Endothelial cell of umbilical vein (primary cell): Measurements from ENCODE around the gene CLCN2. TPM values are rescaled to one million over a fixed set of nuclear protein-coding genes. Genes with fewer than 3 reads are reported as not detected.
A peak's percentile ranks its signal among the peaks of the same experiment; 100 is the strongest.

Experiments
- BruUV-seq: library from RNA; stranded (reverse); fragments of 400-500 nt; replicated peaks from 2 replicates; lab custom pipeline; 2021; lab: Mats Ljungman, UMichigan
- CTCF ChIA-PET: fragments of 300-600, 350-600 bp; sonication (Branson Sonifier 250); formaldehyde crosslinking; loops from one replicate; lab custom pipeline; 2021; ENCODE audit warnings: antibody characterized with exemption, inconsistent platforms; lab: Charles Lee
- POLR2A ChIA-PET: fragments of 300-600, 350-600 bp; sonication (Branson Sonifier 250); formaldehyde crosslinking; loops from one replicate; lab custom pipeline; 2021; ENCODE audit warnings: antibody characterized with exemption, inconsistent platforms; lab: Charles Lee
- DNase-seq: peaks from one replicate; pipeline ENCODE4 v3.0.0-alpha.2; 2011; ENCODE audit warnings: low read depth, low spot score
- FAIRE-seq: peaks from 2 replicates; lab custom pipeline; 2011; peaks lifted over from hg19 to GRCh38; lab: Jason Lieb, UNC
- H2AFZ ChIP-seq: 2 replicates; pipeline ENCODE4 v1.6.0; 2012; ENCODE audit warnings: low read depth, low read length, control low read depth, inconsistent platforms
- H3K27ac ChIP-seq: 2 replicates; pipeline ENCODE4 v1.5.1; 2011; ENCODE audit warnings: low read depth, mild to moderate bottlenecking, control low read depth, low read length, moderate library complexity; ENCODE audit not compliant: insufficient read depth
- H3K27me3 ChIP-seq, 2 experiments: 2 replicates each; pipeline versions ENCODE4 v1.6.0 to v1.6.1; 2011; ENCODE audit warnings: low read length in 2 of 2, mixed read lengths in 1 of 2; ENCODE audit not compliant: control insufficient read depth in 2 of 2, insufficient read depth in 2 of 2
- H3K36me3 ChIP-seq, 2 experiments: 2 replicates in 1 of 2; 3 replicates in 1 of 2; pipeline ENCODE4 v1.5.1; 2011; ENCODE audit warnings: low read length in 2 of 2, mild to moderate bottlenecking in 1 of 2, moderate library complexity in 1 of 2; ENCODE audit not compliant: control insufficient read depth in 2 of 2, insufficient read depth in 2 of 2; ENCODE audit errors: extremely low read depth in 1 of 2
- H3K4me1 ChIP-seq: 3 replicates; pipeline ENCODE4 v1.5.1; 2011; ENCODE audit warnings: mild to moderate bottlenecking, low read length; ENCODE audit not compliant: control insufficient read depth, insufficient read depth; ENCODE audit errors: extremely low read depth
- H3K4me2 ChIP-seq: 2 replicates; pipeline ENCODE4 v1.6.1; 2011; ENCODE audit warnings: low read length, control low read depth, mixed read lengths; ENCODE audit not compliant: insufficient read depth
- H3K4me3 ChIP-seq, 3 experiments: fragments of 200-600 bp in 1 of 3; sonication (generic), shearing (Covaris generic) in 1 of 3; replicated peaks in 1 of 3; 2 replicates each; pipeline ENCODE4 v1.5.1; 2011 to 2016; ENCODE audit warnings: control low read depth in 3 of 3, low read length in 3 of 3, mild to moderate bottlenecking in 2 of 3, inconsistent platforms in 1 of 3, low read depth in 1 of 3, moderate library complexity in 1 of 3; ENCODE audit not compliant: insufficient read depth in 1 of 3
- H3K79me2 ChIP-seq: 2 replicates; pipeline ENCODE4 v1.6.0; 2012; ENCODE audit warnings: low read length, inconsistent platforms; ENCODE audit not compliant: control insufficient read depth, insufficient read depth
- H3K9ac ChIP-seq: replicated peaks from 2 replicates; pipeline ENCODE3; 2011; ENCODE audit warnings: low read length, control low read depth; ENCODE audit not compliant: insufficient read depth; ENCODE audit errors: extremely low read depth
- H3K9me1 ChIP-seq: replicated peaks from 3 replicates; pipeline ENCODE4 v1.6.0; 2011; ENCODE audit warnings: mild to moderate bottlenecking, low read length; ENCODE audit not compliant: control insufficient read depth, insufficient read depth; ENCODE audit errors: extremely low read depth
- H3K9me3 ChIP-seq: replicated peaks from 2 replicates; pipeline ENCODE4 v1.5.1; 2012; ENCODE audit warnings: low read length, inconsistent platforms; ENCODE audit not compliant: control insufficient read depth, insufficient read depth
- H4K20me1 ChIP-seq: replicated peaks from 2 replicates; pipeline ENCODE3; 2011; ENCODE audit warnings: mild to moderate bottlenecking, low read length; ENCODE audit not compliant: control insufficient read depth, insufficient read depth; ENCODE audit errors: extremely low read depth
- EZH2 ChIP-seq: IDR thresholded peaks from 2 replicates; pipeline ENCODE4 v1.6.1; 2012; ENCODE audit warnings: borderline replicate concordance, low read depth, mild to moderate bottlenecking, moderate library complexity, low read length, inconsistent platforms; ENCODE audit not compliant: severe bottlenecking
- FOS ChIP-seq: IDR thresholded peaks from 2 replicates; pipeline ENCODE4 v1.6.1; 2011; ENCODE audit warnings: mild to moderate bottlenecking, low read length, moderate library complexity, borderline replicate concordance; ENCODE audit not compliant: insufficient read depth
- GATA2 ChIP-seq: IDR thresholded peaks from 2 replicates; pipeline ENCODE4 v1.7.0; 2011; ENCODE audit warnings: low read depth, mild to moderate bottlenecking, moderate library complexity, mixed read lengths, low read length; ENCODE audit not compliant: insufficient read length, insufficient read depth
- JUN ChIP-seq: IDR thresholded peaks from 2 replicates; pipeline ENCODE4 v1.6.1; 2011; ENCODE audit warnings: borderline replicate concordance, low read depth; ENCODE audit not compliant: insufficient read length, insufficient read depth
- MYC ChIP-seq: IDR thresholded peaks from one replicate; pipeline ENCODE4 v1.6.1; 2011; ENCODE audit warnings: mild to moderate bottlenecking, low read depth, low read length
- POLR2A ChIP-seq: IDR thresholded peaks from 2 replicates; pipeline ENCODE4 v1.6.1; 2012; ENCODE audit warnings: low read depth, mild to moderate bottlenecking, control low read depth, low read length
- POLR2AphosphoS5 ChIP-seq: IDR thresholded peaks from 2 replicates; pipeline ENCODE4 v1.6.1; 2012; ENCODE audit warnings: low read depth, mild to moderate bottlenecking, control low read depth, low read length, moderate library complexity; ENCODE audit not compliant: insufficient read depth
- dilution Hi-C: fragments of 300-500 bp; cut with MboI; formaldehyde crosslinking; loops from one replicate; pipeline ENCODE4 v1.15.0; 2019; ENCODE audit warnings: low sequenced_read_pairs; ENCODE audit not compliant: extremely low pct_ligation_motif_present
- intact Hi-C: fragments of 100-400 bp; cut with micrococcal nuclease; formaldehyde crosslinking; loops from one replicate; pipeline ENCODE4 v1.10.0; 2022
- polyA plus RNA-seq, 4 experiments: library from polyadenylated mRNA; depleted of rRNA in 3 of 4; stranded (reverse) in 3 of 4; unstranded in 1 of 4; fragments of >200 nt; gene quantifications; 2 replicates each; pipeline versions ENCODE4 v1.2.1 to v1.2.3, GENCODE V29; 2011 to 2012; ENCODE audit warnings: missing spikeins in 1 of 4
- total RNA-seq: library from RNA; stranded (reverse); gene quantifications from 2 replicates; pipeline ENCODE4 v1.2.3, GENCODE V29; 2021
- TF ChIP-seq, protein P1 (sequence below): IDR thresholded peaks from 2 replicates; pipeline ENCODE4 v1.6.1; 2011; ENCODE audit not compliant: insufficient read depth, insufficient read length
- TF ChIP-seq, protein P2 (sequence below), 2 donors: IDR thresholded peaks; 1 replicate in 1 of 2; 2 replicates in 1 of 2; pipeline ENCODE4 v1.5.1; 2011; ENCODE audit warnings: low read length in 2 of 2, mild to moderate bottlenecking in 2 of 2, moderate library complexity in 2 of 2, control low read depth in 1 of 2, inconsistent platforms in 1 of 2, low read depth in 1 of 2; ENCODE audit not compliant: insufficient read depth in 1 of 2; ENCODE audit errors: extremely low read depth in 1 of 2

The CLCN2 gene
- total and polyA plus RNA-seq, 2 donors (not counting 3 experiments of a cell fraction or from before 2014, with no cell fraction given) = 3.5 to 6.5 TPM

- Histone ChIP-seq H3K27ac (peak within 1 kb of the TSS; percentile 64), H3K4me1 (peaks cover 28% of the 10 kb centered on the region), H3K9ac (peak within 1 kb of the TSS; percentile 82), H2AFZ (peak within 1 kb of the TSS; percentile 46), H3K4me3 (peak within 1 kb of the TSS; percentile 37 to 84 (median 59)), H3K9me3 (no peaks in the 10 kb centered on the region), H4K20me1 (peaks cover 3% of the 10 kb centered on the region), H3K79me2 (peaks cover 43% of the 10 kb centered on the region), H3K9me1 (no peaks in the 10 kb centered on the region), H3K4me2 (peak within 1 kb of the TSS; percentile 49), H3K36me3 (peaks cover 9 to 11% of the 10 kb centered on the region in 2 experiments), H3K27me3 (no peaks in the 10 kb centered on the region)
- peak; percentile 79 for TF ChIP-seq POLR2A
- TF ChIP-seq FOS = no peak
- no peak for TF ChIP-seq EZH2
- TF ChIP-seq, protein P1, sequence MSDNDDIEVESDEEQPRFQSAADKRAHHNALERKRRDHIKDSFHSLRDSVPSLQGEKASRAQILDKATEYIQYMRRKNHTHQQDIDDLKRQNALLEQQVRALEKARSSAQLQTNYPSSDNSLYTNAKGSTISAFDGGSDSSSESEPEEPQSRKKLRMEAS = peak; percentile 96
- no peak for TF ChIP-seq MYC
- peak; percentile 89 for TF ChIP-seq POLR2AphosphoS5
- TF ChIP-seq, protein P2, sequence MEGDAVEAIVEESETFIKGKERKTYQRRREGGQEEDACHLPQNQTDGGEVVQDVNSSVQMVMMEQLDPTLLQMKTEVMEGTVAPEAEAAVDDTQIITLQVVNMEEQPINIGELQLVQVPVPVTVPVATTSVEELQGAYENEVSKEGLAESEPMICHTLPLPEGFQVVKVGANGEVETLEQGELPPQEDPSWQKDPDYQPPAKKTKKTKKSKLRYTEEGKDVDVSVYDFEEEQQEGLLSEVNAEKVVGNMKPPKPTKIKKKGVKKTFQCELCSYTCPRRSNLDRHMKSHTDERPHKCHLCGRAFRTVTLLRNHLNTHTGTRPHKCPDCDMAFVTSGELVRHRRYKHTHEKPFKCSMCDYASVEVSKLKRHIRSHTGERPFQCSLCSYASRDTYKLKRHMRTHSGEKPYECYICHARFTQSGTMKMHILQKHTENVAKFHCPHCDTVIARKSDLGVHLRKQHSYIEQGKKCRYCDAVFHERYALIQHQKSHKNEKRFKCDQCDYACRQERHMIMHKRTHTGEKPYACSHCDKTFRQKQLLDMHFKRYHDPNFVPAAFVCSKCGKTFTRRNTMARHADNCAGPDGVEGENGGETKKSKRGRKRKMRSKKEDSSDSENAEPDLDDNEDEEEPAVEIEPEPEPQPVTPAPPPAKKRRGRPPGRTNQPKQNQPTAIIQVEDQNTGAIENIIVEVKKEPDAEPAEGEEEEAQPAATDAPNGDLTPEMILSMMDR (IDR thresholded peaks at IDR 0.05; ENCODE audit: extremely low read depth in 1 of 2, insufficient read depth in 1 of 2, low read depth in 1 of 2, low read length in 2 of 2) = no peak
- no peak for TF ChIP-seq JUN
- TF ChIP-seq GATA2 = no peak
- intact Hi-C loops = loop anchor here (1.0 to 5.0 kb wide), 2 partner anchors 15 to 137 kb away; partner anchors contain the start of gene PSMD2
- dilution Hi-C loops = no loop called here
- ChIA-PET POLR2A (no interaction called here), CTCF (no interaction called here)
- no TSS peak for BruUV-seq
- FAIRE-seq (peak; percentile 89), DNase-seq (peak; percentile 94)
Measured at GRCh38 chr3:184314363-184314699, 47.1 kb downstream of the CLCN2 start, which contains the start of gene EIF4G1. EIF4G1 (plus strand) TSS chr3:184314606; CDS start chr3:184315797, 1,191 bp downstream.
